ENCODE measurements around the gene CBFA2T3.

The CBFA2T3 gene

GRCh38 chr16:88938777-88939244 is 38.2 kb downstream of the CBFA2T3 start:
- H4K20me1 ChIP-seq (ENCODE audit: insufficient read depth, low read length, poor library complexity, severe bottlenecking) = peaks cover 36% of the 10 kb centered on the region
- H3K4me3 ChIP-seq (ENCODE audit: low read length, poor library complexity, severe bottlenecking) = no peak overlapping the region
- H3K79me2 ChIP-seq (ENCODE audit: insufficient read depth, low read length) = peaks cover 85% of the 10 kb centered on the region
- no peak overlapping the region for H2AFZ ChIP-seq (ENCODE audit: low read length)
- H3K4me1 ChIP-seq (ENCODE audit: insufficient read depth, low read length, poor library complexity, severe bottlenecking) = no peaks in the 10 kb centered on the region
- no peaks in the 10 kb centered on the region for H3K9me3 ChIP-seq (ENCODE audit: insufficient read depth, low read depth, low read length)
- H3F3A ChIP-seq (ENCODE audit: low read depth) = no peaks in the 10 kb centered on the region
- no peak for TF ChIP-seq EZH2phosphoT487 (IDR thresholded peaks at IDR 0.05; ENCODE audit: borderline replicate concordance)
- TF ChIP-seq, protein P1, sequence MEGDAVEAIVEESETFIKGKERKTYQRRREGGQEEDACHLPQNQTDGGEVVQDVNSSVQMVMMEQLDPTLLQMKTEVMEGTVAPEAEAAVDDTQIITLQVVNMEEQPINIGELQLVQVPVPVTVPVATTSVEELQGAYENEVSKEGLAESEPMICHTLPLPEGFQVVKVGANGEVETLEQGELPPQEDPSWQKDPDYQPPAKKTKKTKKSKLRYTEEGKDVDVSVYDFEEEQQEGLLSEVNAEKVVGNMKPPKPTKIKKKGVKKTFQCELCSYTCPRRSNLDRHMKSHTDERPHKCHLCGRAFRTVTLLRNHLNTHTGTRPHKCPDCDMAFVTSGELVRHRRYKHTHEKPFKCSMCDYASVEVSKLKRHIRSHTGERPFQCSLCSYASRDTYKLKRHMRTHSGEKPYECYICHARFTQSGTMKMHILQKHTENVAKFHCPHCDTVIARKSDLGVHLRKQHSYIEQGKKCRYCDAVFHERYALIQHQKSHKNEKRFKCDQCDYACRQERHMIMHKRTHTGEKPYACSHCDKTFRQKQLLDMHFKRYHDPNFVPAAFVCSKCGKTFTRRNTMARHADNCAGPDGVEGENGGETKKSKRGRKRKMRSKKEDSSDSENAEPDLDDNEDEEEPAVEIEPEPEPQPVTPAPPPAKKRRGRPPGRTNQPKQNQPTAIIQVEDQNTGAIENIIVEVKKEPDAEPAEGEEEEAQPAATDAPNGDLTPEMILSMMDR (conservative IDR thresholded peaks at IDR 0.05; ENCODE audit: low read length) = no peak
- H3K9me2 ChIP-seq (replicated peaks; ENCODE audit: low read depth, low read length) = no peaks in the 10 kb centered on the region
- no peaks in the 10 kb centered on the region for H3K27me3 ChIP-seq (ENCODE audit: insufficient read depth, low read length, poor library complexity, severe bottlenecking)
- no peak overlapping the region for H3K4me2 ChIP-seq (ENCODE audit: low read depth, low read length, poor library complexity, severe bottlenecking)
- H3K36me3 ChIP-seq (ENCODE audit: insufficient read depth, low read length) = peaks cover 9% of the 10 kb centered on the region; the same call in 1 of the 2 replicates
- H3K9ac ChIP-seq (ENCODE audit: low read depth, low read length, poor library complexity, severe bottlenecking) = no peak overlapping the region

GRCh38 chr16:88938119-88938776 is 38.8 kb downstream of the CBFA2T3 start:
- H3K4me1 ChIP-seq (ENCODE audit: insufficient read depth, low read length, poor library complexity, severe bottlenecking) = no peaks in the 10 kb centered on the region
- no peaks in the 10 kb centered on the region for H3K9me3 ChIP-seq (ENCODE audit: insufficient read depth, low read depth, low read length)
- peaks cover 31% of the 10 kb centered on the region for H4K20me1 ChIP-seq (ENCODE audit: insufficient read depth, low read length, poor library complexity, severe bottlenecking)
- TF ChIP-seq, protein P1 (conservative IDR thresholded peaks at IDR 0.05; ENCODE audit: low read length) = no peak
- no peak for TF ChIP-seq EZH2phosphoT487 (IDR thresholded peaks at IDR 0.05; ENCODE audit: borderline replicate concordance)
- H3K4me3 ChIP-seq (ENCODE audit: low read length, poor library complexity, severe bottlenecking) = no peak overlapping the region
- H3F3A ChIP-seq (ENCODE audit: low read depth) = no peaks in the 10 kb centered on the region
- H3K9me2 ChIP-seq (replicated peaks; ENCODE audit: low read depth, low read length) = no peaks in the 10 kb centered on the region
- H3K79me2 ChIP-seq (ENCODE audit: insufficient read depth, low read length) = peaks cover 79% of the 10 kb centered on the region
- no peaks in the 10 kb centered on the region for H3K27me3 ChIP-seq (ENCODE audit: insufficient read depth, low read length, poor library complexity, severe bottlenecking)
- no peak overlapping the region for H3K9ac ChIP-seq (ENCODE audit: low read depth, low read length, poor library complexity, severe bottlenecking)
- H2AFZ ChIP-seq (ENCODE audit: low read length) = no peak overlapping the region
- H3K36me3 ChIP-seq (ENCODE audit: insufficient read depth, low read length) = peaks cover 9% of the 10 kb centered on the region; the same call in 1 of the 2 replicates
- no peak overlapping the region for H3K4me2 ChIP-seq (ENCODE audit: low read depth, low read length, poor library complexity, severe bottlenecking)

GRCh38 chr16:88937206-88937621 is 39.8 kb downstream of the CBFA2T3 start:
- Histone ChIP-seq H3K36me3 (ENCODE audit: insufficient read depth, low read length) (peaks cover 9% of the 10 kb centered on the region; the same call in 1 of the 2 replicates), H3F3A (ENCODE audit: low read depth) (no peaks in the 10 kb centered on the region), H3K9me2 (replicated peaks; ENCODE audit: low read depth, low read length) (no peaks in the 10 kb centered on the region), H4K20me1 (ENCODE audit: insufficient read depth, low read length, poor library complexity, severe bottlenecking) (peaks cover 21% of the 10 kb centered on the region), H3K4me3 (ENCODE audit: low read length, poor library complexity, severe bottlenecking) (no peak overlapping the region), H3K4me2 (ENCODE audit: low read depth, low read length, poor library complexity, severe bottlenecking) (no peak overlapping the region), H3K4me1 (ENCODE audit: insufficient read depth, low read length, poor library complexity, severe bottlenecking) (no peaks in the 10 kb centered on the region), H3K9me3 (ENCODE audit: insufficient read depth, low read depth, low read length) (no peaks in the 10 kb centered on the region), H3K9ac (ENCODE audit: low read depth, low read length, poor library complexity, severe bottlenecking) (no peak overlapping the region), H2AFZ (ENCODE audit: low read length) (no peak overlapping the region), H3K27me3 (ENCODE audit: insufficient read depth, low read length, poor library complexity, severe bottlenecking) (no peaks in the 10 kb centered on the region), H3K79me2 (ENCODE audit: insufficient read depth, low read length) (peaks cover 76% of the 10 kb centered on the region; the same call in 1 of the 2 replicates)
- no peak for TF ChIP-seq EZH2phosphoT487 (IDR thresholded peaks at IDR 0.05; ENCODE audit: borderline replicate concordance)
- TF ChIP-seq, protein P1 (conservative IDR thresholded peaks at IDR 0.05; ENCODE audit: low read length) = no peak

All from Loucy (cell line).